A673 (cell line): ENCODE measurements around the gene DCLK1. TPM values are rescaled to one million over a fixed set of nuclear protein-coding genes. Genes with fewer than 3 reads are reported as not detected.

Source experiments
- BruUV-seq: library from RNA; stranded (reverse); fragments of 400-500 nt; replicated peaks from 2 replicates; lab custom pipeline; 2021; lab: Mats Ljungman, UMichigan
- CTCF ChIA-PET: fragments of 300-600 bp; sonication (Branson Sonifier 250); formaldehyde crosslinking; loops from one replicate; lab custom pipeline; 2022; ENCODE audit warnings: antibody characterized with exemption; lab: Charles Lee
- POLR2A ChIA-PET: fragments of 300-600 bp; sonication (Branson Sonifier 250); formaldehyde crosslinking; loops from one replicate; lab custom pipeline; 2022; ENCODE audit warnings: antibody characterized with exemption; ENCODE audit not compliant: low non-redundant PET; lab: Charles Lee
- DNase-seq: peaks from one replicate; pipeline ENCODE4 v3.0.0-alpha.2; 2015; ENCODE audit warnings: low spot score
- H3K27ac ChIP-seq: fragments of 200-600 bp; sonication (generic); 2 replicates; pipeline ENCODE4 v1.5.1; 2016; ENCODE audit warnings: mixed run types, low read depth, mild to moderate bottlenecking, mixed read lengths, antibody characterized with exemption, low read length; ENCODE audit not compliant: poor library complexity, severe bottlenecking
- H3K27me3 ChIP-seq: fragments of 200-600 bp; sonication (generic); replicated peaks from 2 replicates; pipeline ENCODE4 v1.6.1; 2017; ENCODE audit warnings: mixed run types, low read depth, mild to moderate bottlenecking, mixed read lengths, antibody characterized with exemption, low read length; ENCODE audit not compliant: insufficient read depth, poor library complexity
- H3K36me3 ChIP-seq: fragments of 200-600 bp; sonication (generic); 2 replicates; pipeline ENCODE4 v1.6.1; 2016; ENCODE audit warnings: mixed run types, mild to moderate bottlenecking, mixed read lengths, antibody characterized with exemption, low read length; ENCODE audit not compliant: insufficient read depth, poor library complexity, severe bottlenecking
- H3K4me1 ChIP-seq: fragments of 200-600 bp; sonication (generic); 2 replicates; pipeline ENCODE4 v1.6.1; 2017; ENCODE audit warnings: mixed run types, mild to moderate bottlenecking, mixed read lengths, antibody characterized with exemption, low read length; ENCODE audit not compliant: insufficient read depth, poor library complexity, severe bottlenecking
- H3K4me3 ChIP-seq: fragments of 200-600 bp; sonication (generic); 2 replicates; pipeline ENCODE4 v1.5.1; 2016; ENCODE audit warnings: low read depth, mixed run types, mild to moderate bottlenecking, mixed read lengths, low read length; ENCODE audit not compliant: poor library complexity, severe bottlenecking
- H3K9me3 ChIP-seq: fragments of 200-600 bp; sonication (generic); 2 replicates; pipeline ENCODE4 v1.6.1; 2016; ENCODE audit warnings: mixed run types, low read depth, mild to moderate bottlenecking, mixed read lengths, antibody characterized with exemption, low read length; ENCODE audit not compliant: poor library complexity, severe bottlenecking
- CTCF ChIP-seq: fragments of 300-800, 200-600 bp; sonication (generic); conservative IDR thresholded peaks from 2 replicates; pipeline ENCODE4 v1.5.1; 2017; ENCODE audit warnings: low read depth, mild to moderate bottlenecking, antibody characterized with exemption, low read length, moderate library complexity, mixed read lengths
- EZH2 ChIP-seq: fragments of 200-600 bp; sonication (generic); IDR thresholded peaks from 2 replicates; pipeline ENCODE4 v1.6.1; 2017; ENCODE audit warnings: borderline replicate concordance, low read depth, mild to moderate bottlenecking, mixed read lengths, antibody characterized with exemption, low read length; ENCODE audit not compliant: poor library complexity, severe bottlenecking
- intact Hi-C: fragments of 100-400 bp; cut with micrococcal nuclease; formaldehyde crosslinking; loops from one replicate; pipeline ENCODE4 v1.10.0; 2022; ENCODE audit not compliant: unreplicated experiment
- total RNA-seq: library from RNA; stranded (reverse); gene quantifications from 2 replicates; pipeline ENCODE4 v1.2.3, GENCODE V29; 2021

DCLK1 gene
- total RNA-seq, 1 experiment from 2014 or later, result 11.2 TPM

- no peak for DNase-seq
- Histone ChIP-seq H3K27ac (no peak overlapping the region), H3K4me3 (no peak overlapping the region), H3K36me3 (no peaks in the 10 kb centered on the region), H3K4me1 (peaks cover 17% of the 10 kb centered on the region), H3K27me3 (no peaks in the 10 kb centered on the region), H3K9me3 (no peaks in the 10 kb centered on the region)
- CTCF ChIA-PET, result no interaction called here
- no TSS peak for BruUV-seq
- TF ChIP-seq CTCF (no peak), EZH2 (no peak)
- intact Hi-C loops, result no loop called here
- POLR2A ChIA-PET, result no interaction called here
Observed at GRCh38 chr13:35891507-35892441, 239.4 kb downstream of the DCLK1 start.

- intact Hi-C loops, result no loop called here
- no peak for DNase-seq
- no peak for TF ChIP-seq CTCF
- no peak for TF ChIP-seq EZH2
- ChIA-PET CTCF (no interaction called here), POLR2A (interaction anchor here (0.6 kb wide), 1 partner anchor 12 kb away, joined by 4 read pairs; no protein-coding TSS in a partner anchor)
- Histone ChIP-seq H3K9me3 (no peaks in the 10 kb centered on the region), H3K4me3 (no peak overlapping the region), H3K27ac (no peak overlapping the region), H3K4me1 (peaks cover 21% of the 10 kb centered on the region), H3K36me3 (no peaks in the 10 kb centered on the region), H3K27me3 (no peaks in the 10 kb centered on the region)
- no TSS peak for BruUV-seq
Observed at GRCh38 chr13:35889560-35889959, 241.6 kb downstream of the DCLK1 start.

- Histone ChIP-seq H3K36me3 (no peaks in the 10 kb centered on the region), H3K4me1 (peaks cover 21% of the 10 kb centered on the region), H3K4me3 (no peak overlapping the region), H3K27ac (no peak overlapping the region), H3K9me3 (no peaks in the 10 kb centered on the region), H3K27me3 (no peaks in the 10 kb centered on the region)
- intact Hi-C loops, result no loop called here
- POLR2A ChIA-PET, result interaction anchor here (0.6 kb wide), 1 partner anchor 12 kb away, joined by 4 read pairs; no protein-coding TSS in a partner anchor
- CTCF ChIA-PET, result no interaction called here
- DNase-seq, result no peak
- TF ChIP-seq CTCF, result no peak
- no peak for TF ChIP-seq EZH2
- BruUV-seq, result no TSS peak
Observed at GRCh38 chr13:35888981-35889380, 242.2 kb downstream of the DCLK1 start.
